Keratinocyte (primary cell): ENCODE measurements around the gene C1orf74. TPM values are rescaled to one million over a fixed set of nuclear protein-coding genes. Genes with fewer than 3 reads are reported as not detected.

Experiments
- DNase-seq: peaks from one replicate; pipeline ENCODE4 v3.0.0-alpha.2; 2011; ENCODE audit warnings: low read depth, missing footprints, low spot score
- FAIRE-seq: peaks from 2 replicates; lab custom pipeline; 2011; peaks lifted over from hg19 to GRCh38; lab: Jason Lieb, UNC
- H2AFZ ChIP-seq: 2 replicates; pipeline ENCODE4 v1.6.0; 2012; ENCODE audit warnings: low read length, control low read depth, inconsistent platforms; ENCODE audit not compliant: control insufficient read depth
- H3K27ac ChIP-seq: 2 replicates; pipeline ENCODE4 v1.5.1; 2011; ENCODE audit warnings: low read length; ENCODE audit not compliant: control insufficient read depth, insufficient read depth
- H3K27me3 ChIP-seq: 3 replicates; pipeline ENCODE4 v1.6.0; 2011; ENCODE audit warnings: low read length; ENCODE audit not compliant: control insufficient read depth, insufficient read depth; ENCODE audit errors: extremely low read depth
- H3K36me3 ChIP-seq, 2 experiments: 2 replicates in 1 of 2; 3 replicates in 1 of 2; pipeline ENCODE4 v1.5.1; 2011; ENCODE audit warnings: low read length in 2 of 2, mild to moderate bottlenecking in 1 of 2; ENCODE audit not compliant: control insufficient read depth in 2 of 2, insufficient read depth in 2 of 2; ENCODE audit errors: extremely low read depth in 1 of 2
- H3K4me1 ChIP-seq: 3 replicates; pipeline ENCODE4 v1.5.1; 2011; ENCODE audit warnings: low read length; ENCODE audit not compliant: control insufficient read depth, insufficient read depth; ENCODE audit errors: extremely low read depth
- H3K4me2 ChIP-seq: 3 replicates; pipeline ENCODE4 v1.6.0; 2011; ENCODE audit warnings: low read depth, low read length; ENCODE audit not compliant: control insufficient read depth, insufficient read depth; ENCODE audit errors: extremely low read depth
- H3K4me3 ChIP-seq, 3 experiments: fragments of 200-600 bp in 1 of 3; sonication (generic) in 1 of 3; 2 replicates in 2 of 3; 3 replicates in 1 of 3; pipeline ENCODE4 v1.5.1; 2011 to 2016; ENCODE audit warnings: low read length in 3 of 3, mild to moderate bottlenecking in 3 of 3, control low read depth in 2 of 3, inconsistent platforms in 1 of 3, low read depth in 1 of 3, mixed read lengths in 1 of 3, mixed run types in 1 of 3, moderate library complexity in 1 of 3; ENCODE audit not compliant: control insufficient read depth in 2 of 3, insufficient read depth in 2 of 3; ENCODE audit errors: extremely low read depth in 1 of 3
- H3K79me2 ChIP-seq: 2 replicates; pipeline ENCODE4 v1.6.0; 2012; ENCODE audit warnings: low read length; ENCODE audit not compliant: control insufficient read depth, insufficient read depth
- H3K9ac ChIP-seq: 3 replicates; pipeline ENCODE4 v1.6.0; 2011; ENCODE audit warnings: low read length; ENCODE audit not compliant: control insufficient read depth, insufficient read depth; ENCODE audit errors: extremely low read depth
- H3K9me1 ChIP-seq: 3 replicates; pipeline ENCODE4 v1.6.0; 2011; ENCODE audit warnings: low read length; ENCODE audit not compliant: control insufficient read depth, insufficient read depth; ENCODE audit errors: extremely low read depth
- H3K9me3 ChIP-seq: 2 replicates; pipeline ENCODE4 v1.5.1; 2012; ENCODE audit warnings: low read depth, low read length; ENCODE audit not compliant: control insufficient read depth
- H4K20me1 ChIP-seq: 3 replicates; pipeline ENCODE4 v1.6.0; 2011; ENCODE audit warnings: low read length; ENCODE audit not compliant: control insufficient read depth, insufficient read depth; ENCODE audit errors: extremely low read depth
- CTCF ChIP-seq, 3 experiments: IDR thresholded peaks in 1 of 3; conservative IDR thresholded peaks in 1 of 3; optimal IDR thresholded peaks in 1 of 3; 2 replicates in 2 of 3; 3 replicates in 1 of 3; pipeline versions ENCODE3 to v1.5.1; 2011; ENCODE audit warnings: low read length in 3 of 3, mild to moderate bottlenecking in 3 of 3, moderate library complexity in 2 of 3, control low read depth in 1 of 3, inconsistent platforms in 1 of 3; ENCODE audit not compliant: insufficient read depth in 2 of 3; ENCODE audit errors: extremely low read depth in 1 of 3
- EZH2 ChIP-seq: IDR thresholded peaks from one replicate; pipeline ENCODE4 v1.6.1; 2012; ENCODE audit warnings: inconsistent platforms, mild to moderate bottlenecking, low read length, moderate library complexity
- dilution Hi-C: fragments of 300-500 bp; cut with MboI; formaldehyde crosslinking; loops from one replicate; pipeline ENCODE4 v1.7.0; 2020; ENCODE audit warnings: low sequenced_read_pairs; ENCODE audit not compliant: extremely low pct_ligation_motif_present
- polyA plus RNA-seq, 5 experiments: library from polyadenylated mRNA; depleted of rRNA in 3 of 5; stranded (reverse) in 3 of 5; stranded (forward) in 1 of 5; unstranded in 1 of 5; fragments of >200 nt; gene quantifications; 1 replicate in 1 of 5; 2 replicates in 3 of 5; 3 replicates in 1 of 5; pipeline versions ENCODE4 v1.2.1 to v1.2.3, GENCODE V29; 2011 to 2012; ENCODE audit warnings: missing spikeins in 2 of 5, low read depth in 1 of 5, low replicate concordance in 1 of 5

Gene C1orf74
- polyA plus RNA-seq, 1 donor (not counting 4 experiments of a cell fraction or from before 2014, with no cell fraction given): 58.1 TPM

DNA sequence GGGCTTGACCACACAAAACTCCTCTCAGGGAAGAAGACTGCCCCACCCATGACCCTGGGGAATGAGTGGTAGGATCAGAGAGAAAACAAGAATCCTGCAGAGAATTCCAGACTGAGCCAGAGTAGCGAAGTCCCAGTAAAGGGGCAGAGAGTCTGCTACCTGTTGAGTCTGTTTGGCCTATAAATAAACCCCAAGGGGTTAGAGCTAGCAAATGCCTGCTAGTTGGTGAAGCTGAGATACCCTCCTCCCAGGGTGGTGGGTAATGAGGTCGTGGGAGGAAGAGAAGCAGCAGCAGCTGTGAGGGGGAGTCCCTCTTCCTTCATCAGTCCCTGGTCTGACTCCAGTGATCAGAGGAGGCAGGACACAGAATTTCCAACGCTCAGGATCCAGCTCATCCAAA lies 26.0 kb downstream of the C1orf74 start:
- no peak overlapping the region for H3K4me2 ChIP-seq
- no peaks in the 10 kb centered on the region for H4K20me1 ChIP-seq
- H3K4me3 ChIP-seq: no peak overlapping the region
- no peaks in the 10 kb centered on the region for H3K27me3 ChIP-seq
- no peak overlapping the region for H3K27ac ChIP-seq
- TF ChIP-seq CTCF (optimal IDR thresholded peaks at IDR 0.05 in 1 of 3, IDR thresholded peaks at IDR 0.05 in 1 of 3, conservative IDR thresholded peaks at IDR 0.05 in 1 of 3; ENCODE audit: extremely low read depth in 1 of 3, insufficient read depth in 2 of 3, low read length in 3 of 3) (no peak), EZH2 (no peak)
- H3K9me1 ChIP-seq: no peaks in the 10 kb centered on the region
- no peak for FAIRE-seq
- H3K9ac ChIP-seq: no peak overlapping the region
- dilution Hi-C loops: no loop called here
- no peak overlapping the region for H2AFZ ChIP-seq
- H3K4me1 ChIP-seq: no peaks in the 10 kb centered on the region
- no peaks in the 10 kb centered on the region for H3K79me2 ChIP-seq
- no peaks in the 10 kb centered on the region for H3K9me3 ChIP-seq
- no peak for DNase-seq
- H3K36me3 ChIP-seq: no peaks in the 10 kb centered on the region

- DNase-seq: no peak
- no peak overlapping the region for H3K4me2 ChIP-seq
- no peaks in the 10 kb centered on the region for H3K79me2 ChIP-seq
- FAIRE-seq: no peak
- no peak overlapping the region for H2AFZ ChIP-seq
- dilution Hi-C loops: no loop called here
- no peaks in the 10 kb centered on the region for H3K36me3 ChIP-seq
- H3K27me3 ChIP-seq: no peaks in the 10 kb centered on the region
- TF ChIP-seq EZH2 (no peak), CTCF (optimal IDR thresholded peaks at IDR 0.05 in 1 of 3, IDR thresholded peaks at IDR 0.05 in 1 of 3, conservative IDR thresholded peaks at IDR 0.05 in 1 of 3; ENCODE audit: extremely low read depth in 1 of 3, insufficient read depth in 2 of 3, low read length in 3 of 3) (no peak)
- H3K4me3 ChIP-seq: no peak overlapping the region
- H3K9me3 ChIP-seq: no peaks in the 10 kb centered on the region
- H4K20me1 ChIP-seq: no peaks in the 10 kb centered on the region
- no peak overlapping the region for H3K9ac ChIP-seq
- H3K27ac ChIP-seq: no peak overlapping the region
- H3K4me1 ChIP-seq: no peaks in the 10 kb centered on the region
- no peaks in the 10 kb centered on the region for H3K9me1 ChIP-seq
Measured at GRCh38 chr1:209756615-209757445, 27.5 kb downstream of the C1orf74 start.
